GM12875 (cell line): Measurements from ENCODE around the gene MAGI3.

Experiments
- H3K4me3 ChIP-seq: one replicate; pipeline ENCODE4 v1.5.1; 2011; ENCODE audit warnings: low read depth, low read length, control low read depth
- CTCF ChIP-seq: IDR thresholded peaks from 2 replicates; pipeline ENCODE4 v1.5.1; 2011; ENCODE audit warnings: low read depth, mild to moderate bottlenecking, control low read depth, inconsistent platforms, low read length, moderate library complexity, borderline replicate concordance; ENCODE audit not compliant: insufficient read depth

Gene MAGI3

GRCh38 chr1:113536182-113536780 is 146.0 kb downstream of the MAGI3 start:
- H3K4me3 ChIP-seq = no peak overlapping the region
- no peak for TF ChIP-seq CTCF

- TF ChIP-seq CTCF = no peak
- H3K4me3 ChIP-seq = no peak overlapping the region
Measured at GRCh38 chr1:113538225-113538624, 147.9 kb downstream of the MAGI3 start.

GRCh38 chr1:113540335-113540734 is 150.0 kb downstream of the MAGI3 start:
- no peak for TF ChIP-seq CTCF

GRCh38 chr1:113541106-113541505 is 150.8 kb downstream of the MAGI3 start:
- no peak overlapping the region for H3K4me3 ChIP-seq
- no peak for TF ChIP-seq CTCF

More at GRCh38 chr1:113540335-113540734, 150.0 kb downstream of the MAGI3 start:
- no peak overlapping the region for H3K4me3 ChIP-seq

GRCh38 chr1:113542221-113542701 is 151.9 kb downstream of the MAGI3 start:
- TF ChIP-seq CTCF = no peak
- no peak overlapping the region for H3K4me3 ChIP-seq

GRCh38 chr1:113543110-113543509 is 152.8 kb downstream of the MAGI3 start:
- no peak overlapping the region for H3K4me3 ChIP-seq
- no peak for TF ChIP-seq CTCF

- no peak overlapping the region for H3K4me3 ChIP-seq
- TF ChIP-seq CTCF = no peak
Measured at GRCh38 chr1:113545210-113545609, 154.9 kb downstream of the MAGI3 start.
